NCI-H524 (cell line): ENCODE data around the gene COPS7B.
"Not testable (repeated sequence)": the region's sequence is repeated elsewhere in the genome, so short reads cannot be mapped to it uniquely, and the experiment has no call there.

ENCODE experiments used
- DNase-seq, 2 experiments: peaks; one replicate each; lab custom pipeline; 2025; lab: John Stamatoyannopoulos, UW

The COPS7B gene

GRCh38 chr2:231786177-231786916 lies at the start of gene COPS7B:
COPS7B (plus strand) TSS chr2:231786445; CDS start chr2:231788571, 2,126 bp downstream.
- peak; percentile 66 to 82 for DNase-seq

GRCh38 chr2:231737761-231738160 lies 48.5 kb upstream of the COPS7B start:
- DNase-seq, result no peak

GRCh38 chr2:231743376-231744116 lies 42.7 kb upstream of the COPS7B start:
- no peak for DNase-seq

GRCh38 chr2:231745303-231746038 lies 40.8 kb upstream of the COPS7B start:
- no peak for DNase-seq

- DNase-seq, result not testable (repeated sequence)
These were observed 37.9 kb upstream of the COPS7B start for GRCh38 chr2:231748153-231748896.

- DNase-seq, result not testable (repeated sequence)
These were observed 37.2 kb upstream of the COPS7B start for GRCh38 chr2:231749016-231749415.

GRCh38 chr2:231751042-231751815 lies 35.0 kb upstream of the COPS7B start:
- DNase-seq, result no peak

GRCh38 chr2:231752061-231752460 lies 34.2 kb upstream of the COPS7B start:
- no peak for DNase-seq

- no peak for DNase-seq
These were observed 24.5 kb upstream of the COPS7B start for GRCh38 chr2:231761735-231762134.

- no peak for DNase-seq
These were observed 22.1 kb upstream of the COPS7B start for GRCh38 chr2:231764124-231764523.

- no peak for DNase-seq
These were observed 21.5 kb upstream of the COPS7B start for GRCh38 chr2:231764760-231765159.

GRCh38 chr2:231765496-231765929 lies 20.7 kb upstream of the COPS7B start:
- DNase-seq, result no peak

- DNase-seq, result no peak
These were observed 16.8 kb upstream of the COPS7B start for GRCh38 chr2:231769170-231770136.

GRCh38 chr2:231780123-231780908 lies 5.9 kb upstream of the COPS7B start:
- DNase-seq, result no peak

- DNase-seq, result peak; percentile 91 to 97
These were observed 5.1 kb upstream of the COPS7B start, which contains the start of gene PDE6D for GRCh38 chr2:231780909-231781797. PDE6D (minus strand) TSS chr2:231781282; CDS start chr2:231781114, 168 bp downstream.

GRCh38 chr2:231781798-231782726 lies 4.2 kb upstream of the COPS7B start:
- DNase-seq, result peak in 1 of 2 experiments; percentile 14

GRCh38 chr2:231785413-231785812 lies 832 bp upstream of the COPS7B start:
- DNase-seq, result no peak
